PC-9 (cell line): ENCODE data around the gene HBG2. TPM values are rescaled to one million over a fixed set of nuclear protein-coding genes. Genes with fewer than 3 reads are reported as not detected.
"Not testable (repeated sequence)": the region's sequence is repeated elsewhere in the genome, so short reads cannot be mapped to it uniquely, and the experiment has no call there.

Experiments used
- BruUV-seq: library from RNA; stranded (reverse); fragments of 400-500 nt; replicated peaks from 2 replicates; lab custom pipeline; 2021; lab: Mats Ljungman, UMichigan
- CTCF ChIA-PET: fragments of 300-600 bp; sonication (Branson Sonifier 250); formaldehyde crosslinking; loops from one replicate; lab custom pipeline; 2022; ENCODE audit warnings: antibody characterized with exemption; lab: Charles Lee
- POLR2A ChIA-PET: fragments of 300-600 bp; sonication (Branson Sonifier 250); formaldehyde crosslinking; loops from one replicate; lab custom pipeline; 2022; ENCODE audit warnings: antibody characterized with exemption; ENCODE audit not compliant: unreplicated experiment; lab: Charles Lee
- DNase-seq, 2 experiments: peaks; one replicate each; pipeline versions ENCODE4 v3.0.0 to v3.0.0-alpha.2; 2015 to 2022; ENCODE audit warnings: mixed read lengths in 1 of 2
- H2AFZ ChIP-seq: fragments of 200-600 bp; sonication (generic); 2 replicates; pipeline ENCODE4 v1.8.1; 2017; ENCODE audit warnings: antibody characterized with exemption
- H3F3A ChIP-seq: fragments of 200-600 bp; sonication (generic); 2 replicates; pipeline ENCODE4 v1.8.1; 2017; ENCODE audit warnings: antibody characterized with exemption, mild to moderate bottlenecking, low read depth; ENCODE audit not compliant: insufficient read depth
- H3K27ac ChIP-seq: fragments of 200-600 bp; sonication (generic); 2 replicates; pipeline ENCODE4 v1.6.1; 2016; ENCODE audit warnings: mixed run types
- H3K27me3 ChIP-seq: fragments of 200-600 bp; sonication (generic); 2 replicates; pipeline ENCODE4 v1.6.1; 2016; ENCODE audit warnings: low read depth, mixed run types; ENCODE audit not compliant: insufficient read depth
- H3K36me3 ChIP-seq: fragments of 200-600 bp; sonication (generic); 2 replicates; pipeline ENCODE4 v1.6.1; 2016; ENCODE audit warnings: low read depth, mixed run types
- H3K4me1 ChIP-seq: fragments of 200-600 bp; sonication (generic); replicated peaks from 2 replicates; pipeline ENCODE4 v1.6.1; 2016; ENCODE audit warnings: mixed run types; ENCODE audit not compliant: insufficient read depth
- H3K4me2 ChIP-seq: fragments of 200-600 bp; sonication (generic); 2 replicates; pipeline ENCODE4 v1.6.1; 2017; ENCODE audit warnings: mixed run types
- H3K4me3 ChIP-seq: fragments of 200-600 bp; sonication (generic); 2 replicates; pipeline ENCODE4 v1.6.1; 2016; ENCODE audit warnings: mixed run types
- H3K79me2 ChIP-seq: fragments of 200-600 bp; sonication (generic); 2 replicates; pipeline ENCODE4 v1.6.1; 2017; ENCODE audit warnings: low read depth, mixed run types
- H3K9me2 ChIP-seq: fragments of 200-600 bp; sonication (generic); 2 replicates; pipeline ENCODE4 v1.8.1; 2017; ENCODE audit warnings: mild to moderate bottlenecking; ENCODE audit not compliant: insufficient read depth
- H3K9me3 ChIP-seq: fragments of 200-600 bp; sonication (generic); 2 replicates; pipeline ENCODE4 v1.8.1; 2016; ENCODE audit warnings: low read depth; ENCODE audit not compliant: insufficient read depth
- H4K20me1 ChIP-seq: fragments of 200-600 bp; sonication (generic); 2 replicates; pipeline ENCODE4 v1.8.1; 2017; ENCODE audit not compliant: insufficient read depth
- EZH2 ChIP-seq: fragments of 200-600 bp; sonication (generic); IDR thresholded peaks from 2 replicates; pipeline ENCODE4 v1.8.0; 2017; ENCODE audit warnings: antibody characterized with exemption, low read depth
- intact Hi-C: fragments of 100-400 bp; cut with micrococcal nuclease; formaldehyde crosslinking; loops from one replicate; pipeline ENCODE4 v1.10.0; 2022; ENCODE audit not compliant: unreplicated experiment
- total RNA-seq: library from RNA; stranded (reverse); gene quantifications from 2 replicates; pipeline ENCODE4 v1.2.3, GENCODE V29; 2021
- TF ChIP-seq, protein P1 (sequence below): fragments of 200-600 bp; sonication (generic); conservative IDR thresholded peaks from 2 replicates; pipeline ENCODE4 v1.6.1; 2017; ENCODE audit warnings: mixed run types, antibody characterized with exemption, mild to moderate bottlenecking, moderate library complexity

HBG2 gene
- total RNA-seq, 1 experiment from 2014 or later, result not detected

GRCh38 chr11:5252919-5253265, 1.7 kb downstream of the HBG2 start:
- DNase-seq, result no peak
- H3K9me2 ChIP-seq, result no peaks in the 10 kb centered on the region
- no peaks in the 10 kb centered on the region for H3K79me2 ChIP-seq
- H4K20me1 ChIP-seq, result no peaks in the 10 kb centered on the region
- TF ChIP-seq EZH2, result no peak
- no peak overlapping the region for H3K4me3 ChIP-seq
- H3K9me3 ChIP-seq, result no peaks in the 10 kb centered on the region
- POLR2A ChIA-PET, result no interaction called here
- H2AFZ ChIP-seq, result no peak overlapping the region
- no peak overlapping the region for H3K4me2 ChIP-seq
- no peaks in the 10 kb centered on the region for H3K36me3 ChIP-seq
- H3F3A ChIP-seq, result no peaks in the 10 kb centered on the region
- BruUV-seq, result no TSS peak
- intact Hi-C loops, result no loop called here
- 0 out of 2 replicates have a peak, but pooled peaks cover 2% of the 10 kb centered on the region for H3K27me3 ChIP-seq
- CTCF ChIA-PET, result no interaction called here
- H3K4me1 ChIP-seq, result no peaks in the 10 kb centered on the region
- no peak overlapping the region for H3K27ac ChIP-seq

DNA sequence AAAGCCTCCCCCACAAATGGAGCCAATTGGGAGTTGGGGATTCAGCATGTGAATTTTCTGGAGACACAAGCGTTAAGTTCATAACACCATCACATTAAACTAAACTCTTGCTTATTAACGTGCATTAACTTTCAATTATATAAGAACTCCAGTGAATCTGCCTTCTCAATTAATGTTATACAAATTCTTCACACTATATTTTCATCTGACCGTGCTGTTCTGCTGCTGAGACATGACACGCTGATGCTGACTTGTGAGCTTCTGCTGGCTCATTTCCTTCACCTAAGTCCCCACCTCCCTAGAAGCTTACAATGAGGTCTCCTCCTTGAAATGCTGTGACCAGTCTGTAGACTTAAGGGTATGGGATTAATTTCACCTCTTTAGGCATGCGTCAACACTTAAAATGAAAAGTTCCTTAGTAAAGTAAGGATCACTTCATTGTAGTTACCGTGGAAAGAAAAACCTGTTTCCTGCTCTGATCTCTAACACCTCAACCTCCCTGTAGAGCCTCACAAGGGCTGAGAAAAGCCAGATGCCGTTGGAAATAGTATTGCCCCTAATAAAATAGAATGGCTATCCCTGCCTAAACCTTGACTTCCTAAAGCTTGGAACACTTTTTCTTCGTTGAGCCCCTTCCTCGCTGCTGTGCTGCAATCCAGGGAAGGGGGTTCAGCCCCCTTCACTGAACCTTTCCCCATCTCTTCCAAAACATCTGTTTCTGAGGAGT, 2.2 kb downstream of the HBG2 start:
- Histone ChIP-seq H2AFZ (no peak overlapping the region), H4K20me1 (no peaks in the 10 kb centered on the region), H3F3A (no peaks in the 10 kb centered on the region), H3K9me3 (no peaks in the 10 kb centered on the region), H3K79me2 (no peaks in the 10 kb centered on the region), H3K27me3 (0 out of 2 replicates have a peak, but pooled peaks cover 2% of the 10 kb centered on the region), H3K4me1 (no peaks in the 10 kb centered on the region), H3K4me3 (no peak overlapping the region), H3K9me2 (no peaks in the 10 kb centered on the region), H3K4me2 (no peak overlapping the region), H3K36me3 (no peaks in the 10 kb centered on the region), H3K27ac (no peak overlapping the region)
- ChIA-PET CTCF (no interaction called here), POLR2A (no interaction called here)
- no TSS peak for BruUV-seq
- intact Hi-C loops, result no loop called here
- no peak for TF ChIP-seq EZH2
- no peak for DNase-seq

DNA sequence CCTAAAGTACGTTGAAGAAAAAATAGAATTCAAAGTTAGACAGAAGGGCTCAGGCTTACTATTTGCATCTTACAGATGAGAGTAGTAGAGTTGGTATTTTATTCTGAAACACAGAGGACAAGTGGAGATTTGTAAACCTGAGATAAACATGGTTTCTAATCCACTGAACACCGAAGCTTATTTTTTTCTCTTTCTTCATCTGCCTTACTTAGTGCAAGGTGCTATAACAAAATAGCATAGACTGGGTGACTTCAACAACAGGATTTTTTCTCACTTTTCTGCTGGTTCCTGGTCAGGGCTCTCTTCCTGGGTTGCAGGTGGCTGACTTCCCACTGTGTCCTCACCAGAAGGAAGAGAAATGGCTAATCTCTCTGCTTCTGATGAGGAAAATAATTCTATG, 2.8 kb downstream of the HBG2 start:
- no peaks in the 10 kb centered on the region for H3F3A ChIP-seq
- DNase-seq, result no peak
- H3K79me2 ChIP-seq, result no peaks in the 10 kb centered on the region
- no peaks in the 10 kb centered on the region for H3K9me2 ChIP-seq
- no peaks in the 10 kb centered on the region for H4K20me1 ChIP-seq
- no peak overlapping the region for H3K4me3 ChIP-seq
- H3K27ac ChIP-seq, result no peak overlapping the region
- intact Hi-C loops, result no loop called here
- H3K9me3 ChIP-seq, result no peaks in the 10 kb centered on the region
- ChIA-PET POLR2A (no interaction called here), CTCF (no interaction called here)
- no peaks in the 10 kb centered on the region for H3K36me3 ChIP-seq
- no TSS peak for BruUV-seq
- H3K4me2 ChIP-seq, result no peak overlapping the region
- 0 out of 2 replicates have a peak, but pooled peaks cover 2% of the 10 kb centered on the region for H3K27me3 ChIP-seq
- no peak for TF ChIP-seq EZH2
- TF ChIP-seq, protein P1, sequence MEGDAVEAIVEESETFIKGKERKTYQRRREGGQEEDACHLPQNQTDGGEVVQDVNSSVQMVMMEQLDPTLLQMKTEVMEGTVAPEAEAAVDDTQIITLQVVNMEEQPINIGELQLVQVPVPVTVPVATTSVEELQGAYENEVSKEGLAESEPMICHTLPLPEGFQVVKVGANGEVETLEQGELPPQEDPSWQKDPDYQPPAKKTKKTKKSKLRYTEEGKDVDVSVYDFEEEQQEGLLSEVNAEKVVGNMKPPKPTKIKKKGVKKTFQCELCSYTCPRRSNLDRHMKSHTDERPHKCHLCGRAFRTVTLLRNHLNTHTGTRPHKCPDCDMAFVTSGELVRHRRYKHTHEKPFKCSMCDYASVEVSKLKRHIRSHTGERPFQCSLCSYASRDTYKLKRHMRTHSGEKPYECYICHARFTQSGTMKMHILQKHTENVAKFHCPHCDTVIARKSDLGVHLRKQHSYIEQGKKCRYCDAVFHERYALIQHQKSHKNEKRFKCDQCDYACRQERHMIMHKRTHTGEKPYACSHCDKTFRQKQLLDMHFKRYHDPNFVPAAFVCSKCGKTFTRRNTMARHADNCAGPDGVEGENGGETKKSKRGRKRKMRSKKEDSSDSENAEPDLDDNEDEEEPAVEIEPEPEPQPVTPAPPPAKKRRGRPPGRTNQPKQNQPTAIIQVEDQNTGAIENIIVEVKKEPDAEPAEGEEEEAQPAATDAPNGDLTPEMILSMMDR, result no peak
- no peaks in the 10 kb centered on the region for H3K4me1 ChIP-seq
- no peak overlapping the region for H2AFZ ChIP-seq

GRCh38 chr11:5250543-5251204, 3.9 kb downstream of the HBG2 start:
- Histone ChIP-seq H3K9me2 (no peaks in the 10 kb centered on the region), H3K9me3 (no peaks in the 10 kb centered on the region), H3F3A (no peaks in the 10 kb centered on the region), H2AFZ (no peak overlapping the region), H3K4me2 (no peak overlapping the region), H3K4me3 (no peak overlapping the region), H3K36me3 (no peaks in the 10 kb centered on the region), H3K27ac (no peak overlapping the region), H4K20me1 (no peaks in the 10 kb centered on the region), H3K79me2 (no peaks in the 10 kb centered on the region), H3K4me1 (no peaks in the 10 kb centered on the region), H3K27me3 (0 out of 2 replicates have a peak, but pooled peaks cover 2% of the 10 kb centered on the region)
- POLR2A ChIA-PET, result no interaction called here
- intact Hi-C loops, result no loop called here
- DNase-seq, result no peak
- CTCF ChIA-PET, result no interaction called here
- no TSS peak for BruUV-seq
- TF ChIP-seq, protein P1, result no peak
- TF ChIP-seq EZH2, result no peak

DNA sequence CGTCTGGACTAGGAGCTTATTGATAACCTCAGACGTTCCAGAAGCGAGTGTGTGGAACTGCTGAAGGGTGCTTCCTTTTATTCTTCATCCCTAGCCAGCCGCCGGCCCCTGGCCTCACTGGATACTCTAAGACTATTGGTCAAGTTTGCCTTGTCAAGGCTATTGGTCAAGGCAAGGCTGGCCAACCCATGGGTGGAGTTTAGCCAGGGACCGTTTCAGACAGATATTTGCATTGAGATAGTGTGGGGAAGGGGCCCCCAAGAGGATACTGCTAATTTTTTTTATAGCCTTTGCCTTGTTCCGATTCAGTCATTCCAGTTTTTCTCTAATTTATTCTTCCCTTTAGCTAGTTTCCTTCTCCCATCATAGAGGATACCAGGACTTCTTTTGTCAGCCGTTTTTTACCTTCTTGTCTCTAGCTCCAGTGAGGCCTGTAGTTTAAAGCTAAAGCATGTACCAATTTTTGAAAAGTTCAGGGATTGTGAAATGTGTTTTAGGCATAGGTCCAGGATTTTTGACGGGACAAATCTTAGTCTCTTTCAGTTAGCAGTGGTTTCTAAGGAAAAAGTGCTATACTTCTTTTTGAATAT, 4.7 kb downstream of the HBG2 start, which contains the start of gene HBG1:
Gene HBG1, minus strand, starts transcription at position 51 of the 590 bp plus-strand sequence. CDS start 53 bp downstream, outside the sequence.
- H3K4me3 ChIP-seq, H3K9me3 ChIP-seq, H4K20me1 ChIP-seq, H3F3A ChIP-seq, CTCF ChIA-PET, DNase-seq, BruUV-seq, H3K27me3 ChIP-seq, H3K4me2 ChIP-seq, H3K79me2 ChIP-seq, H2AFZ ChIP-seq, intact Hi-C loops, H3K36me3 ChIP-seq, H3K27ac ChIP-seq, H3K9me2 ChIP-seq, H3K4me1 ChIP-seq, POLR2A ChIA-PET: not testable (repeated sequence)
